ENCODE data around the gene NR1I3. TPM values are rescaled to one million over a fixed set of nuclear protein-coding genes. Genes with fewer than 3 reads are reported as not detected.

The NR1I3 gene
- total and polyA plus RNA-seq, 2 experiments from 2014 or later: 2.6 to 8.1 TPM

- Histone ChIP-seq H4K20me1 (ENCODE audit: insufficient read depth, poor library complexity, severe bottlenecking) (no peaks in the 10 kb centered on the region), H3K4me1 (ENCODE audit: insufficient read depth) (peaks cover 10% of the 10 kb centered on the region), H3K27me3 (no peaks in the 10 kb centered on the region), H3K4me3 (peak overlapping the region; percentile 50), H3K9me3 (ENCODE audit: low read depth) (no peaks in the 10 kb centered on the region), H2AFZ (no peak overlapping the region), H3K79me2 (peaks cover 4% of the 10 kb centered on the region), H3K36me3 (replicated peaks; ENCODE audit: insufficient read depth, low read depth) (no peaks in the 10 kb centered on the region), H3K9me2 (replicated peaks; ENCODE audit: insufficient read depth) (no peaks in the 10 kb centered on the region), H3K4me2 (peak overlapping the region; percentile 79), H3K27ac (peak overlapping the region; percentile 17)
- DNase-seq (ENCODE audit: low spot score): no peak
- no peak for TF ChIP-seq EZH2 (IDR thresholded peaks at IDR 0.05; ENCODE audit: borderline replicate concordance)
- WGBS (ENCODE audit: low lambda C conversion rate, missing lambda C conversion rate): 71% methylated on average over 3 of the region's 3 CpGs
Observed at GRCh38 chr1:161226759-161227158, 11.2 kb downstream of the NR1I3 start.

- H3K9me3 ChIP-seq (ENCODE audit: low read depth): no peaks in the 10 kb centered on the region
- H3K4me2 ChIP-seq: peak overlapping the region; percentile 79
- DNase-seq (ENCODE audit: low spot score): no peak
- peaks cover 4% of the 10 kb centered on the region for H3K79me2 ChIP-seq
- H2AFZ ChIP-seq: peak overlapping the region; percentile 58
- H4K20me1 ChIP-seq (ENCODE audit: insufficient read depth, poor library complexity, severe bottlenecking): no peaks in the 10 kb centered on the region
- H3K36me3 ChIP-seq (replicated peaks; ENCODE audit: insufficient read depth, low read depth): no peaks in the 10 kb centered on the region
- H3K4me3 ChIP-seq: peak overlapping the region; percentile 50
- 11% methylated on average over 12 of the region's 15 CpGs for WGBS (ENCODE audit: low lambda C conversion rate, missing lambda C conversion rate)
- H3K9me2 ChIP-seq (replicated peaks; ENCODE audit: insufficient read depth): no peaks in the 10 kb centered on the region
- H3K27ac ChIP-seq: peak overlapping the region; percentile 17
- H3K27me3 ChIP-seq: no peaks in the 10 kb centered on the region
- peaks cover 10% of the 10 kb centered on the region for H3K4me1 ChIP-seq (ENCODE audit: insufficient read depth)
- no peak for TF ChIP-seq EZH2phosphoT487 (IDR thresholded peaks at IDR 0.05; ENCODE audit: low read depth, severe bottlenecking, unreplicated experiment)
- TF ChIP-seq CTCF (IDR thresholded peaks at IDR 0.05; ENCODE audit: poor library complexity): no peak
- no peak for TF ChIP-seq EZH2 (IDR thresholded peaks at IDR 0.05; ENCODE audit: borderline replicate concordance)
Observed at GRCh38 chr1:161226320-161226711, 11.7 kb downstream of the NR1I3 start.

- Histone ChIP-seq H3K4me1 (ENCODE audit: insufficient read depth) (peaks cover 10% of the 10 kb centered on the region), H3K27me3 (no peaks in the 10 kb centered on the region)
Observed at GRCh38 chr1:161225534-161226319, 12.3 kb downstream of the NR1I3 start, which contains the start of gene TOMM40L. Gene TOMM40L (plus strand): TSS chr1:161226060. CDS start chr1:161226490, 430 bp downstream.

More at GRCh38 chr1:161225534-161226319, 12.3 kb downstream of the NR1I3 start, which contains the start of gene TOMM40L:
- WGBS (ENCODE audit: low lambda C conversion rate, missing lambda C conversion rate): 11% methylated on average over 16 of the region's 16 CpGs
- peak within 1 kb of the TSS; percentile 79 for H3K4me2 ChIP-seq
- no peaks in the 10 kb centered on the region for H3K9me3 ChIP-seq (ENCODE audit: low read depth)
- H3K79me2 ChIP-seq: peaks cover 4% of the 10 kb centered on the region
- no peaks in the 10 kb centered on the region for H4K20me1 ChIP-seq (ENCODE audit: insufficient read depth, poor library complexity, severe bottlenecking)
- peak within 1 kb of the TSS; percentile 50 for H3K4me3 ChIP-seq
- no peaks in the 10 kb centered on the region for H3K9me2 ChIP-seq (replicated peaks; ENCODE audit: insufficient read depth)
- H3K36me3 ChIP-seq (replicated peaks; ENCODE audit: insufficient read depth, low read depth): no peaks in the 10 kb centered on the region
- peak within 1 kb of the TSS; percentile 86 for H3K27ac ChIP-seq
- peak; percentile 55 for TF ChIP-seq CTCF (IDR thresholded peaks at IDR 0.05; ENCODE audit: poor library complexity)
- TF ChIP-seq EZH2phosphoT487 (IDR thresholded peaks at IDR 0.05; ENCODE audit: low read depth, severe bottlenecking, unreplicated experiment): no peak
- no peak for TF ChIP-seq EZH2 (IDR thresholded peaks at IDR 0.05; ENCODE audit: borderline replicate concordance)
- peak within 1 kb of the TSS; percentile 58 for H2AFZ ChIP-seq
- peak; percentile 96 for DNase-seq (ENCODE audit: low spot score)
